EL (cell line): ENCODE data around the gene ATP5F1B.

ENCODE experiments used
- DNase-seq: peaks from one replicate; pipeline ENCODE4 v3.0.0-alpha.2; 2016

Gene ATP5F1B

GRCh38 chr12:56645201-56645716 is 525 bp downstream of the ATP5F1B start:
- DNase-seq: no peak

- no peak for DNase-seq
These were observed 1.1 kb downstream of the ATP5F1B start for GRCh38 chr12:56644654-56645053.

GRCh38 chr12:56641219-56641618 is 4.6 kb downstream of the ATP5F1B start:
- no peak for DNase-seq

- no peak for DNase-seq
These were observed 8.2 kb downstream of the ATP5F1B start for GRCh38 chr12:56637621-56638020.

DNA sequence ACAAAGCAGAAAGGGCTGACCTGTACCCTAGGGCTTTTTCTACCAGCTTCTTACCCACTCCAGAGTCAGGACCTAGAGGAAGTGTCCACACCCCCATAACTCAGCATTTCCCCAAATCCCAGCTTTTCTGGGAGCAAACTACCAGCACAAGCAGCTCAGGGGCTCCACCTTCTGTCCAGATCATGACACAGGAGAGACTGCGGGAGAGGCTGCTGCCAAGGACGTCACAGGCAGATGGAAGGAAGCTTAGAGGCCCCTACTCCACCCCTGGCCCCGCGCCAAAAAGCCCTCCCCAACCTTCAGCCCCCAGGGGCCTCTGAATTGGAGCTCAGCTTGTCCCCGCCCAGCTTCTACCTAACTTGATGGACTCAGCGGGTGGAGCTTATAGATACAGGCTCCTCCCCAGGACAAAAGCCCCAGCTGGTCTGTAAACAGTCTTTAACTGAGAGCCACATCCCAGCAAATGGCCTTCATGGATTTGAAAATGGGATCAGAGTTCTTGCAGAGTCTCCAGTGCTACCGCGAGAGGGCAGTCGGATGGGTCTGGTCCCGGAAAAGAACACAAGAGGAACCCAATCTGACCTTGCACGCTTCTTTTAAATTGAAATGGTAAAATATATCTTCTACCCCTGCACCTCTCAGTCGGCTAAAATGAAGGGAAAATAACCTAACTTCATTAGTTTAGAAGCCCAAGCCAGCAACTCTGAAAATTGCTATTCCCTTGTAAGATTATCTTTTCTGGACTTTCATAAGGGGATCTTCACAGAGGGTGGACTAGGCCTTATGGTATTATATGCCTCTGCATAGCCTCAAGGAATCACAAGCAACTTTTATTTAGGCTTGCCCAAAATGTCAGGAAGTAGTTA is 8.9 kb downstream of the ATP5F1B start:
- DNase-seq: peak; percentile 100

DNA sequence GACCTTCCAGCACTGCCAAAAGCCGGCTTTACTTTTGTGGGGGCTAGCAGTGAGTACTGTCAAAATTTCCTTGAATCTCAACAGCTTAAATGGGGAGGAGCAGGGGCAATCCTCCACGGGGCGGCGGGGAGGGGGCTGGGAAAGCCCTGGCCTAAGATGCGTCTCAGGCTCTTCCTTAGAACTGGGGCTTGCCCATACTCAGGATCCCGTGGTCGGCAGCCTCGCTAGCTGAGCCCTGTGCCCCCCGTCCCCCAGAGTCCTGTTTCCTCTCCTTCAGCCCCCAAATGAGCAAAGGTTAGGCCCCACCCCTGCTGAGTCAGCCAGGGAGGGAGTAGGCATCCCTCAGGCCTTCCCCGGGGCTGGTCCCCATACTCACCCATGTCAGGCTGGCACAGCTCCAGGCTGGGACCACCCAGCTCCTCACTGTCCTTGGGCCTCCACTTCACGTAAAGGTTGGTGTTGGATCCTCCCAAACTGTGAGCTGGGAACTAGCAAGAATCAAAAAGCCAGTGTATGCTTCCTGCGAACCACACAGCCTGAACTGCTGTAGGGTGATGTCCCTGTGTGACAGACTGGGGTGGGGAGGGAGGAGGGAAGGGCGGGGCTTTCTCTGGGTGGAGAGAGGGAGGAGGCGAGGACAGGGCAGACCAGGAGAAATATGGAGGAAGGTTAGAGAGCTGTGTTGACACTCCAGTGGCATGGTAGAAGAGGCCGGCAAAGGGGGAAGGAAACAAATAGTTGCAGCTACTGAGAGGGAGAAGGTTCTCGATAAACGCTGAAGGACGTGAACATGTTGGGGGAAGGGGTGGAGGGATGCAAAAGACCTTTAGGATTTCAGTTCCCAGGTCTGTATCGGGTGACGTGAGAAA is 9.7 kb downstream of the ATP5F1B start:
- peak; percentile 91 for DNase-seq

DNA sequence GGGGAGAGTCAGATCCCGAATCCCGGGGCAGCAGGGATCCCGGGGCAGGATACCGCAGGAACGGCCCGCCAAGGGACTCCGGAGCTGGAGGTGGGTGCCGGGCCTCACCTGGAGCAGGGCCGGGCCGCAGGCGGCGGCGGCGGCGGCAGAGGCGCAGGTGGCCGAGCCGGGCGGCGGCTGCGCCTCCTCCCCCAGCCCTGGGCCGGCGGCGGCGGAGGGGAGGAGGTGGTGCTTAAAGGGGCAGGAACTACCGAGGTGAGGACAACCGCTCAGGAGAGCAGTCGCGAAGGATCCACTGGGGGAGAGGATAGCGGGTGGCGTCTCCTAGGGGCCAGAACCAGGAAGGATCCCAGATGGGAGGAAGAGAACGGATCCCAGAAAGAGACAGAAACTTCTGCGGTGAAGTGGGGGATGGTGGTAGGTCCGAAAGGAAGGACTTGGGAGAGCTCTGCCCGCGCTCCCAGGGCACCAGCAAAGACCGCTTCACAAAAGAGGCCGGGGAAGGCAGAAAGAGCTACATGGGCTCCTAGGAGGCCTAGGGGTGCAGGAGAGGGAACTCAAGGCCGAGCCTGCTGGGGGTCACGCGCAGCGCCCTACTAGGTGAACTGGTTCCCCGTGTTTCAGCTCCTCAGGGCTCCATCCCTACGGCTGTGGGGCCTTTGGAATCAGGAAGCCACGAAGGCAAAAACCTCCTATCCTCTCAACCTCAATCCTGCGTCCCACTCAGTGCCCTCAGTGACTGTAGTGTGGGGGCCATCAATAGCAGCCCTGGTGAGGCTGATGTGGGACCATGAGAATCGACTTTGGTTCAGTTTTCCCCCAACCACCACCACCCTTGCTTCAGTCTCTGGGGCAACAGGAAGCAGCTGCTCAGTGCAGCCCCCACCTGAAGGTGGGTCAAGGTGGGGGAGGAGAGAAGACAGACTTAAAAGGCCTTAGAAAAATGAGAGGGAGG is 10.7 kb downstream of the ATP5F1B start:
- DNase-seq: peak; percentile 93

DNA sequence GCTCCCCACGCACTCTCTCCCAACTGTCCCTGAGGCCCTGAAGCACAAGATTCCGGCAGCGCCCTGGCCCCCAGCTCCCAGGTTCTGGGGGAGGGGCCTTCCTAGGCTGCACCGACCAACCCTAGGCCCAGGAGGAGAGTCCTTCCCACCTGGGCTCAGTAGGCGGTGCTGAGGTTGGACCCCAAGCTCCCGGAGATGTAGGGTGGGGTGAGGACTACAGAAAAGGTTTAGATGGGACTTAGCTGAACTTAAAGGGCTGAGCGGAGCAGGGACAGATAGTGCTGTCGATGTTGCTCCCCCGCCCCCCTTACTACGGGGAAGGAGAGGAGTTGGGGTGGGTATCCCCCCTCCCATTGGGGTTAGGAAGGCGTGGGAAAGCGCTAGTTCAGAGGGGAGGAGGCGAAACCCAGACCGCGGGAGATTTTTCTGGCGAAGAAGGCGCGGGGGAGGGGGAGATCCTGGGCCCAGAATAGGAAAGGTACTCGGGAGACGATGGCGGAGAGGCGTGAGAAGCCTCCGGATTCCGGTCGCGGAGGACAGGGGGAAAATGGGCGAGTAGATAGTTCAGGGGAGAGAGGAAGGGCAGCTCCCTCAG is 11.4 kb downstream of the ATP5F1B start:
- peak; percentile 41 for DNase-seq

GRCh38 chr12:56633468-56634241 is 12.1 kb downstream of the ATP5F1B start:
- no peak for DNase-seq

DNA sequence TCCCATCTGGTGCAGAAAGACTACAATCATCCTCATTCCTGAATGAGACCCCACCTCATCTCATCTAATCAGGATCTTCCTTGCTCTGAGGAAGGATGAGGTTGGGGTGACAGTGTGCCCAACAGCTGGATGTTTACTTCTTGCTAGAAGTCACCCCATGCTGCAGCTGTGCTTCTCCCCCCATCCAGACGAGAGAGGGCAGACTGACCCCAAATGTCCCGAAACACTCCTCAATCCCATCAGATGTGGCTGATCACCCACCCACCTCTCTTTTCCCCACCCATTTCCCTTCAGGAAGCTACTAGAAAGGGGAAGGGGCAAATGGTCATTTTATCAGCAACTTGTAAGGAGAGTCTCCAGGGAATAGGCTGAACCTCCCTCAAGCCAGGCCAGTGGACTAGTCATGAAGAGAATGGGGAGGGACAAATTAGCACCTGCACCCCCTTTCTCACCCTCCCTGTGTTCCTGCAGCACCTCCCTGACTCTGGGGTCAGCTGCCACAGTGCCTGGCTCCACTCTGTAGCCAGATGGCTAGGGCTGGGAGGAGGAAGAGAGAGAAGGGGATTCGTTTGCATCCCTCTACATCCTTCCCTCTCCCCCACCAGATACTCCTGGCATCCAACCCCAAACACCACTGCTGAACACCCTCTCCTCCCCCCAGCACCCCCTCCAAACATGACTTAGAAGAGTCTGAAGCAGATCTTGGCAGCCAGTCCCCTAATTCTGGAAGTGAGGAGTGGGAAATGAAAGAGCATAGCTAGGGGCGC is 12.9 kb downstream of the ATP5F1B start:
- DNase-seq: no peak

GRCh38 chr12:56631790-56632700 is 13.7 kb downstream of the ATP5F1B start:
- peak; percentile 65 for DNase-seq

GRCh38 chr12:56630180-56630632 is 15.6 kb downstream of the ATP5F1B start, which contains the start of gene BAZ2A:
TSS of gene BAZ2A (minus strand) at chr12:56630326. CDS start at chr12:56617530, 12,796 bp downstream.
- DNase-seq: peak; percentile 78

- peak; percentile 31 for DNase-seq
These were observed 16.2 kb downstream of the ATP5F1B start for GRCh38 chr12:56629459-56630179.

DNA sequence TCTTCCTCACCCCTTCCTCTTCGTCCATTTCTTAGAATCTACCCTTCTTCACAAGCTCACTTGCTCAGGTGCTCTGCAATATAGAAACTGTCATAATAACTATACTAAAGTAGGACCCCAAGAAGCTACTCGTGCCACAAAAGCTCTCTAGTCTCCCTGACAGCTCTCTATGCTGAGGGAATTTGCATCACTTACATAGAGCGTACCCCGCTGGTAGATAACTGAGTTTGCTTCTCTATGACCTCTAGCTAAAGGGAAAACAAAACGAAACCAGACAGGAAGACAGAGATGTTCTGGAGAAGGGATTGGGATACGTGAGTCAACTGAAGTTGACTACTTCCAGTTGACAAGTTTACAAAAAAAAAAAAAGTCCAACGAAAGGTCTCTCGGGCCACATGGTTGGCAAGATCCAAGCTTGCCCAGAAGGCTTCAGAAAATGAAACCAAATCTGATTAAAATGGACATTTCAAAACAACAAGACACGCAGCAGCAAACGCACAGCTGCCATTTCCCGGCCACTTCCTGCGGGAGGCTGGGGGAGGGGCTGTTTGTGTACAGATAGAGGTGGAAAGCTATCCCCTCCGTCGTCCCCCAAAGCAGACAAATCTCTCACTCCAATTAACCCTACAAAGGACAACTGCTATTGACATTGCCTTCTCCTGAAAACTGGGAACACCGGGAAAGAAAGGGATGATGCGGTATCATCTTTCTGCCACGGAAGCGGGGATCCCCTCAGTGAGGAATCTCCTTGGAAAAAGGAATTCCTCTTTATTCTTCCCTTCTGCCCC is 16.9 kb downstream of the ATP5F1B start:
- peak; percentile 70 for DNase-seq

DNA sequence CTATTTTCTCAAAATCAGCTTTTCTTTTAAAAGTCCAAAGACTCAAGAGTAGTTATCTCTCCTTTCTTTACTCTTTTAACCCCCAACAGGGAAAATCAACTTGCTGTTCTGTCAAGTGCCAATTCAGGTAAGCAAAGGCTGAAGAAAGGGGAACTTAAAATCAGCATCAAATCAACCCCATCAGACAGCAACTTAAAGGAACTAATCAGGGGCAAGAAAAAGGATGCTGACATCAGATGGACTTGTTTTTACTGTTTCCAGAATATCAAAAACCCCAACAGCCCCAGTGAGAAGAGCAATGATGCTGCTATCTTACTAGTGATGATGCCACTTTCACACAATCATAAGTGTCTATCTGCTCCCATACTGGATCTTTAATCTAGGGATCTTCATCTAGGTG is 19.1 kb downstream of the ATP5F1B start:
- no peak for DNase-seq

GRCh38 chr12:56622535-56622934 is 23.2 kb downstream of the ATP5F1B start:
- no peak for DNase-seq

GRCh38 chr12:56616925-56617324 is 28.9 kb downstream of the ATP5F1B start:
- DNase-seq: no peak
